GM20000 (cell line): ENCODE results near the gene SCGB1D1.

Experiments used
- DNase-seq: peaks from one replicate; pipeline ENCODE4 v3.0.0; 2012; ENCODE audit warnings: low spot score
- CTCF ChIP-seq: IDR thresholded peaks from 2 replicates; pipeline ENCODE4 v1.5.1; 2012; ENCODE audit warnings: mild to moderate bottlenecking, control low read depth; ENCODE audit errors: extremely low read depth, missing control alignments

SCGB1D1 gene

GRCh38 chr11:62190011-62190410 is at the start of gene SCGB1D1:
SCGB1D1 (plus strand) TSS chr11:62190216; CDS start chr11:62190285, 69 bp downstream.
- DNase-seq: no peak
- no peak for TF ChIP-seq CTCF

- TF ChIP-seq CTCF: no peak
- no peak for DNase-seq
Observed at GRCh38 chr11:62140304-62141110, 49.5 kb upstream of the SCGB1D1 start.

GRCh38 chr11:62141111-62142042 is 48.6 kb upstream of the SCGB1D1 start:
- no peak for DNase-seq
- no peak for TF ChIP-seq CTCF

- TF ChIP-seq CTCF: no peak
- DNase-seq: no peak
Observed at GRCh38 chr11:62142043-62142375, 48.0 kb upstream of the SCGB1D1 start.

GRCh38 chr11:62142921-62143320 is 47.1 kb upstream of the SCGB1D1 start:
- no peak for TF ChIP-seq CTCF
- no peak for DNase-seq

GRCh38 chr11:62143727-62144126 is 46.3 kb upstream of the SCGB1D1 start:
- DNase-seq: no peak
- TF ChIP-seq CTCF: no peak
